SIG-M5 treated with dmso at 0.1 percent for 504 hours (cell line): ENCODE results near the gene FLVCR2.

Source experiments
- DNase-seq: peaks from one replicate; lab custom pipeline; 2025; ENCODE audit not compliant: unreplicated experiment; lab: John Stamatoyannopoulos, UW

Gene FLVCR2

DNA sequence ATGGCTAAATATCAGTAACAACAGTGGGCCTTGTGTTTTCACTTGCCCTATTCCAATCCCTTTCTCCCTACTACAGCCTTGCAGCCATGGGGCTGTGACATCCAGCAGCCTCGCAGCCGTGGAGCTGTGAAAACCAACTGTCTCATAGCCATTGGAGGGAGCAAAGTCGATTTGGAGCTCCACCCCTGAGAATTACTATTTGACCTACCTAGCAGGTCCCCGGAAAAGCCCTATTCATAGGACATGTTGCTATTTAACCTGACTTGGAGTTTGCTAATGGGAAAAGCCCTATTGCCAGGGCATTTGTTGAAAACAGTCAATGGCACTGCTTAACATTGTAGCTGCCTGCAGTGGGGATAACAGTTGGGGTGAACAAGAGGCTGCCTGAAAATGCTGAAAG, 49.0 kb downstream of the FLVCR2 start:
- DNase-seq = no peak

DNA sequence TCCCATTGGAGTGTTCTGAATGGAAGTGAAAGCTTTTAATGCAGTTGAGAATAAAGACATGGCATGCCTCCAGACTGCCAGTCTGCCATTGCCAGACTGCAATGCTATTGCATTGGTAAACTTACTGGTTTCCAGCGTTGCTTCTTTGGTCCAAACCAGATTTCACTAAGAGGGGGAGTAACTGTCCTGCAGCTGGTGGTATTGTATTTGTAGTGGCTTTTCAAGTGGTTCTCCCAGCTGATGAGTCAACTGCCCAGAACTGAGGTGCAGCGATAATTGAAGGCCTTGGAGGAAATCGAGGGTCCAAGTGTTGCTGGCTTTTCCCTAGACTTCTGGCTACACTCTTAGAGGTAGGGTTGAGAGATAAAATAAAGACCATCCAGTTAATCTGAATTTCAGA, 50.4 kb downstream of the FLVCR2 start:
- no peak for DNase-seq

GRCh38 chr14:75630695-75631452, 52.5 kb downstream of the FLVCR2 start:
- no peak for DNase-seq

DNA sequence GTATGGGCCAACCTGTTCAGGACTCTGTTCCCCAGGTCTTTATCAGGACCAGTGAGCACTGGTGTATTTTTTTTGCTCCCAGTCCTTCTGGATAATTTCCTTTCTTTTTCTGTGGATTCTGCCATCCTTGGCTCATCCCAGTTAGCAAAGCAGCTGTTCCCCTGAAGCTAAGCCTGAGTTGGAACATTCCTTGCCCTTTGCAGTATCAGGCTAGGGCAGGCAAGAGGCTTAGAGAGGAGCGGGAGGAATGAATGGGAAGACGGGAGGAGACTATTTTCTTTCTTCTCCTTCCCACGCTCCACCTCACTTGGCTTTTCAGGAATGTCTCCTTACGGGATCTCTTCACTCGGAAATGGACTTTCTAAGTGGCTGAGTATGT, 53.0 kb downstream of the FLVCR2 start:
- no peak for DNase-seq

GRCh38 chr14:75634848-75635247, 56.4 kb downstream of the FLVCR2 start:
- DNase-seq = peak; percentile 57

DNA sequence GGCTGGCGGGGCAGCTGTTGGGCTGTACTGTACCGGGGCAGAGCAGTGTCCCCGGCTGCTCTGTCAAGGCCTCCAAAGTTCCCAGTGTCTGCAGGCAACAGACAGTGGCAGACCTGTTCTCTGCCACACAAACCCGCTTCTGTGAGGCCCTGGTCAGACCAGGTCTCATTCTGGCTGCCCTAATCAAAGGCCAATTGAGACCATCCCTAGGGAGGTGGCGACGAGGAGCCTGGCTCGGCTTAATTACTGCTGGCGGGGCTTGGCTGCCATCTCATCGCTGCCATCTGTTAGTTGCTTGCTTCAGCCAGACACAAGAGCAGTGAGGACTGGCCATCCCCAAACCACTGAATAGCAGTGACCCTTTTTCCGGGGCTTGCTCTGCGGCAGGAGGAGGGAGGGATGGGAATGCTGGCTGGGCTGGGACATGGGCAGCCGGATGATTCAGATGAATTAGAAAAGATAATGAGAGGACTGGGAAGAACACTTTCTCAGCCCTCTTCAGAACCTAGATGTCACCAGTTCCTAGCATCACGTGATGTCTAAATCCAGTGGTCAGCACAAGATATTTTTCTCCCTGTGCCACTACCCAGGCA, 57.8 kb downstream of the FLVCR2 start:
- DNase-seq = no peak

DNA sequence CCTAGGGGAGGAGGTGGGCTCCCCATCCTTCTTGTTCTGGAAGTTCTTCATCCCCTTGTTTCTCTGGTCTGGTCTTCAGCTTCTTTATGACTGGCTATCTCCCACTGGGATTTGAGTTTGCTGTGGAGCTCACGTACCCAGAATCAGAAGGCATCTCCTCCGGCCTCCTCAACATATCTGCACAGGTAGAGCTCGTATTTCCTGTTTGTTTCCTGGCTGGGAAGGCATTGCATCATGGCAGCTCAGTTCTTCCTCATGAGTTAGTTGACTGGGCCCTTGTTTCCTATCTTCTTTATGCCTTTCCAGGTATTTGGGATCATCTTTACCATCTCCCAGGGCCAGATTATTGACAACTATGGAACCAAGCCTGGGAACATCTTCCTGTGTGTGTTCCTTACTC, 62.5 kb downstream of the FLVCR2 start:
- no peak for DNase-seq

GRCh38 chr14:75643985-75644384, 65.6 kb downstream of the FLVCR2 start:
- DNase-seq = no peak

DNA sequence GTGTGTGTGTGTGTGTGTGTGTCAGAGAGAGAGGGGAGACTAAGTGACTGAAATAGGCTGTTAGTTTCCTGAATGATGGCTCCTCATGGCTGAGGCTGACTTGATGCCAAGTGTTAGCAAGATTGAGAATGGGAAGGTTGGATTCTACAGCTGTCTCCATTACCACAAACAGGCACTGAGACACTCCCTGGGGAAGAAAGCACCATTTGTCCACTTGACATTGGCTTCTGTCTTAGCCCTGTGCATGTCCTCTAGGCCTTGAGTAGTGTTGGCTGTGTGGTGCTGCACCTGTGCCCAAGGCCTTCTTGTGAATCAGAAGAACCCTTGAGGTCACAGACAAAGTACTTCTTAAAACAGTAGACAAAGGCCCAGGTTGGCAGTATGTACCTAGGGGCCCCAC, 66.6 kb downstream of the FLVCR2 start:
- no peak for DNase-seq

DNA sequence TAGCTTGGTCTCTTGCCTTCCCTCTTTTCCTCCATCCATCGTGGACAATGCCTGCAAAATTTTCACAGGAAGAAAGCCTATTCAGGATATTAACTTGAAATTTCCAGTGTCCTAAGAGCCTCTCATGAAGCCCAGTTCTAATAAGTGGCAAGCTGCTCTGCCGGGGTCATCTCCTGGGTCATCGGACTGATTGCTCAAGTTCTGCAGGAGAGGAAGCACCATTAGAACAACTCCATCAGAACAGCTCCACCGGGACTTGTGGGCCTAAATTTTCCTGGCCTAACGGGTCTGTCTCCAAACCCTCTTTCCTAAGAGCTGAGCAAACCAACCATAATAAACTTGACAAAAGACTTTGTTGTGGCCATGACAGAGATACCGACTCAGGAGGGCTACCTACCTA, 68.3 kb downstream of the FLVCR2 start:
- DNase-seq = no peak

- no peak for DNase-seq
These were observed 69.2 kb downstream of the FLVCR2 start for GRCh38 chr14:75647640-75648039.

DNA sequence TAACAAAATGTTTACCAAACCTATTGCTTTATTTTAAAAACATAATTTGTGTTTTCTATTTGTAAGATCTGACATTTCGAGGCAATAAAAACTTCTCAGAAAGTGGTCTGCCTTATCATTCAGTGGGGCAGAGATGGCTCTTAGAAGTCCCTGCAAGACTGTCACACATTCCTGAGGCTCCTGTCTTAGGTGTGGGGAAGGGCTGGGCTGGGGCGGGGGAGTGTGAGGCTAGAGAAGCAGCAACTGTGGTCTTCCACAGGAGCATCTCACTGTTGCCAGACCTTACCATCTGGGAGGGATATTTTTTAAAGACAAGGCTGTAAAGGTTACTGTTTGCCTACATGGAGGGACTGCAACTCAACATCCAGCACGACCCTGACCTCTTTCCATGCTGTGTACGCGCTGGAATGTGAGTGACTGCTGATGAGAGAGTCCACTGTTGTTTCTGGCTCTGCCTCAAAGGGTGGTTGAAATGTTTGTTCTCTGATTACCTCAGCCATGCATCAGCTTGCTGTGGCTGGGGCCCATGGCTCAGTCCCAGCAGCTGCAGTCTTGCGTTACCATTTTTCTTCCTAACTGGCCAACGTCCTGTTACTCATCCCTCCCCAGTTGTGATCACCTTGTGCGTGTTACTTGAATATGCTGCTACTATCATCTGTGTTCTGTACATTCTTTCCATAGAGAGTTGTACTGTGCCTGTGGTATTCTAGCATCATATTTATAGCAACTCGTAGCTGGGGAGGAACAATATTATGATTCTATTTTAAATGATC, 69.8 kb downstream of the FLVCR2 start:
- DNase-seq = no peak

DNA sequence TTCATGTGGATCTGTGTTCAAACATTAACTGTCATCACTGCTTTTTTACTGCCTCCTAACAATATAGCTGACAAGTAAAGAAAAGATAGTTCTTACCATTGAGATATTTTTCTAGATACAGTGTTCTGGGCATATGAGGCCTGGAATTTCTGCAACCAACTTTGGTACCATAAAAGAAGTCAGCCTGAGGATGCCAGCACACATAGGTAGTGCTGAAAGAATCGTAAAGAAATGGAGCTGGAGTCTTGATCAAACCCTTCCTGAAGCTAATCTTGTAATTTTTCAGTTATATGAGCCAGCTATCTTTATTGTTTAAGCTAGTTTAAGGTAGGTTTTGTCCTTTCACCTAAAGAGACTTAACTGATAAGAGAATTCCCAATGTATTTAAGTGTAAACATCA, 70.9 kb downstream of the FLVCR2 start:
- DNase-seq = no peak

DNA sequence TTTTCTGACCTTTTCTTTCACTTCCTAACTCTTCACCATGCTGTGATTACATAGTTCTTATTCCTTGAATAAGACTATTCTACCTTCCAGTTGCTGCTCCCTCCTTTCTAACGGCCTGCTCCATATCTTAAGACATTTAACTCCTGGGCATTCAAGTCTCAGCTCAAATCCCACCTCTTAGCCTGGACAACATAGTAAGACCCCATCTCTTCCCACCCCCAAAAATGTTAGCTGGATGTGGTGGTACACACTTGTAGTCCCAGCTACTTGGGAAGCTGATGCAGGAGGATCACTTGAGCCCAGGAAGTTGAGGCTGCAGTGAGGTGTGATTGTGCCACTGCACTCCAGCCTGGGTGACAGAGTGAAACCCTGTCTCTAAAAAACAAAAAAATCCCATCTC, 71.4 kb downstream of the FLVCR2 start:
- no peak for DNase-seq

DNA sequence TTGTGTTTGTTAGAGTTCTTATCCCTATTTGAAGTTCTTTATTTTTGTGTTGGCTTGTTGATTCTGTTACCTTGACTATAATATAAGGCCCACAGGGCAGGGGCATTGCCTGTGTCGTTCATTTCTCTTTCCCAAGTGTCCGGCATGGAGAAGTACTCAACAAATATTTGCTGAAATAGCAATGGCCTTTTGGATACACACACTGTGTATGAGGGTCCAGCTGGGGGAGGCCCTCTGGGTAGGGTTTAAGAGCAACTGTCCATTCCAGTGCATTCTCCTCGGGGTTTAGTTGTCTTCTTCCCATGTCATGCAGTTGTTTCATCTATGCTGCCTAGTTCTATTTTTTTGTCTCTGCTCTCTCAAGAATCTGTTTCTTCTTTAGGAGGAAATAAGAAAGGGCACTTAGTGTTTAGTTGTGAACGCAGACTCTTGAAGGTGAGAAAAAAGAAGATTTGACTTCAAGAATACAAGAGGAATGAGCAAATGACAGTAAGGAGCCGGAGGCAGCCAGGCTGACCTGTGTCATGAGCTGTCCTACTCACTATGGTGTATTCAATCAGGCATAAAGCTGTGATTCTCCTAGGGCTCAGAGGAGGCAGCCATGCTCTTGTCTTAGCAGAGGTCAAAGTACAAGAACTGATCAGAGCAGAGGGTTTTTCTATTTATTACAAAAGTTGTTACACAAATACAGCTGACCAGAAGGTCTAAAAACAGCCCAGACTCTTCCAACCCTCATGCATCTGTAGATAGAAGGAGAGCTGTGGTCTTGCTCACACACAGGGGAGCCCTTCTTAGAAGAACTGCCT, 72.0 kb downstream of the FLVCR2 start:
- DNase-seq = no peak

- DNase-seq = no peak
These were observed 75.1 kb downstream of the FLVCR2 start for GRCh38 chr14:75653563-75653962.

DNA sequence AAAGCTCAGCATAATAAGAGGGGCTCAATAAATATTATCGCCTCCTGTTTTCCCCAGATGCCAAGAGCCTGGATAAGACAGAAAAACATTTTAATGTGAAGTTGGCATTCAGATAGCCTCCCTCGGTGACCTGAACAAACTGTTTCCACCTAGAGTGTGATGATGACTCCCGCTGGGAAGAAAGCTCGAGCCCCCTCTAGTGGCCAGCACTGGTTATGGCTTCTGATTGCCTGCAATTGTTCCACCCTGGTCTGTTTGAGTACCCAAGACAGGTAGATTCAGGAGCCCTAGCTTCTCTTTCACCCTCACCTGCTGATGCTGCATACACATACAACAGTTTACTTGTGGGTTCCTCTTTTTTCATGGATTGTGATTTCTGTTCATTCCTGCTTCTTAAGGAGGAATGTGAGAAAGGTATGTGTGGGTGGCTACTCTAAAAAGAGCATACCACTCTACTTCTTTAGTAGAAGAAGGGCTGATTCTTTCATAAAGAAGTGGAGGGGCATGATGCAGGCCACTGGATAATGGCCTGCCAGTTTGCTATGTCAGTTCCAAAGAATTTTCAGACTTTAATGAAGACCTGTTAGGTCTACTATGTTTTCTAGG, 75.8 kb downstream of the FLVCR2 start:
- DNase-seq = peak; percentile 66

- no peak for DNase-seq
These were observed 76.8 kb downstream of the FLVCR2 start for GRCh38 chr14:75655235-75655634.

- DNase-seq = no peak
These were observed 78.9 kb downstream of the FLVCR2 start for GRCh38 chr14:75657331-75657730.

GRCh38 chr14:75658957-75659356, 80.5 kb downstream of the FLVCR2 start:
- no peak for DNase-seq

DNA sequence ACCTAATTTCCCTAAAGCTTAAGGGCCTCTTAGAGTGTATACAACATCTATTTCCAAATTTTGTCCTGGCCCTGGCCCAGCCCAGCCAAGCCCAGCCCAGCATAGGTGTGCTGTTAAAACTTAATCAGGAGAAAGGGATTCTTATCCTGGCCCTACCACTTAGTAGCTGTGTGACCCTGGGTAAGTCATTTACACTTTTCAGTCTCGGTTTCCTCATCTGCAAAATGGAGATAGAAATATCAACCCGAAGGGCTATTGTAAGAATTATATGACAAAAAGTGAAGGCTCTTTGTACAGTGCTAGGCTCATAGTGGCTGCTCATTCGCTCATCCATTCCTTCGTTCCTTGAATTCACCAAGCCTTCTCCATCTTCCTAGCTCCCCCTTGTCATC, 81.8 kb downstream of the FLVCR2 start:
- no peak for DNase-seq
